SKM-1 treated with dmso at 0.1 percent for 144 hours (cell line): ENCODE data around the gene ASIC2.
"Not testable (repeated sequence)": the region's sequence is repeated elsewhere in the genome, so short reads cannot be mapped to it uniquely, and the experiment has no call there.

Source experiments
- DNase-seq: peaks from one replicate; lab custom pipeline; 2025; ENCODE audit not compliant: unreplicated experiment; lab: John Stamatoyannopoulos, UW

Gene ASIC2

DNA sequence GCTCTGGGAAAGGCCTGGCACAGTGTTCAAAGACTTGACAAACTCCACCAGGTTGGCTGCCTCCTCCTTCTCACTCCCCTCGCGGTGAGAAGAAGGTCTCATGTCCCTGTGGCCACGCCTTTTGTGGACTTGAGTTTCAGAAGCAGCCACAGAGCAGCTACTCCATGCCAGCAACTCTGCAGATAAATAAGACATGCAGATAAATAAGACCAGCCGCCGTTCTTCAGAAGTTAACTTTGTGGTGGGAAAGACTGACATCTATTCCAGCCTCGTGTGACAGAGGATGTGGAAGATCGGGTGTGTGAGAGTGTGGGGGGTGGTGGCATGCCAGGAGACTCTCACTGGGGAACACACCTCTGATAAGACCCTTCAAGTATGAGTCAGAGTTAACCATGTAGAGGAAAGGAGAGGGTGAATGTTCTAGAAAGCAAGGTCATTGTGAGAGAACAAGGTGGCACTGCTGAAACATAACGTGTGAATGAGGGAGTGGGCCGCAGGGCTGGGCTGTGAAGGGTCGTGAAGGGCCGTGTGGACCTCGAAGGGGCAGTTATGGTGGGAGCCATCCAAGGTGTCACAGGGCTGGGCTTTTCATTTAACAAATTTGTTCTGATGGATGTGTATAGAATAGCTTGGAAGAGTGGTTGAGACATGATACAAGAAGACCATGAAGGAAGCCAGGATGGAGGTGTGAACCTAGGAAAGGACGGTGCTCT, 300.6 kb downstream of the ASIC2 start:
- DNase-seq: no peak

DNA sequence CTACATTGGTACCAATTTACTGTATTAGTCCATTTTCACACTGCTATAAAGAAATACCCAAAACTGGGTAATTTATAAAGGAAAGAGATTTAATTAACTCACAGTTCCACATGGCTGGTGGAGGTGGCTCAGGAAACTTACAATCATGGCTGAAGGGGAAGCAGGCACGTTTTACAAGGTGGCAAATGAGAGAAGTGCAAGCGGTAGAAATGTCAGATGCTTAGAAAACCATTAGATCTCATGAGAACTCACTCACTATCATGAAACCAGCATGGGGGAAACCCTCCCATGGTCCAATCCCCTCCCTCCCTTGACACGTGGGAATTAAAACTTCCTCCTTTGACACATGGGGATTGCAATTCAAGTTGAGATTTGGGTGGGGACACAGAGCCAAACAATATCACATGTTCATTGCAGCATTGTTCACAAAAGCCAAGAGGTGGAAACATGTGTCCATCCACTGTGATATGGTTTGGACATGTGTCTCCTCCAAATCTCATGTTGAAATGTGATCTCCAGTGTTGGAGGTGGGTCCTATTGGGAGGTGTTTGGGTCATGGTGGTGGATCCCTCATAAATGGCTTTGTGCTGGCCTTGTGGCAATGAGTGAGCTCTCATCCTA, 304.5 kb downstream of the ASIC2 start:
- DNase-seq: no peak

- DNase-seq: not testable (repeated sequence)
Observed at GRCh38 chr17:32987868-32988267, 305.2 kb downstream of the ASIC2 start.

DNA sequence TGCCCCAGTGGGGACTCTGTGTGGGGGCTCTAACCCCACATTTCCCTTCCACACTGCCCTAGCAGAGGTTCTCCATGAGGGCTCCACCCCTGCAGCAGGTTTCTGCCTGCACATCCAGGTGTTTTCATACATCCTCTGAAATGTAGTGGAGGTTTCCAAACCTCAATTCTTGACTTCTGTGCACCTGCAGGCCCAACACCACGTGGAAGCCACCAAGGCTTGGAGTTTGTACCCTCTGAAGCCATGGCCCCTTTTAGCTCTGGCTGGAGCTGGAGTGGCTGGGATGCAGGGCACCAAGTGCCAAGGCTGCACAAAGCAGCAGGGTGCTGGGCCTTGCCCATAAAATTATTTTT, 305.7 kb downstream of the ASIC2 start:
- DNase-seq: not testable (repeated sequence)

GRCh38 chr17:32985050-32985756, 307.9 kb downstream of the ASIC2 start:
- DNase-seq: no peak

- not testable (repeated sequence) for DNase-seq
Observed at GRCh38 chr17:32981611-32982010, 311.5 kb downstream of the ASIC2 start.

- no peak for DNase-seq
Observed at GRCh38 chr17:32980230-32980629, 312.9 kb downstream of the ASIC2 start.

DNA sequence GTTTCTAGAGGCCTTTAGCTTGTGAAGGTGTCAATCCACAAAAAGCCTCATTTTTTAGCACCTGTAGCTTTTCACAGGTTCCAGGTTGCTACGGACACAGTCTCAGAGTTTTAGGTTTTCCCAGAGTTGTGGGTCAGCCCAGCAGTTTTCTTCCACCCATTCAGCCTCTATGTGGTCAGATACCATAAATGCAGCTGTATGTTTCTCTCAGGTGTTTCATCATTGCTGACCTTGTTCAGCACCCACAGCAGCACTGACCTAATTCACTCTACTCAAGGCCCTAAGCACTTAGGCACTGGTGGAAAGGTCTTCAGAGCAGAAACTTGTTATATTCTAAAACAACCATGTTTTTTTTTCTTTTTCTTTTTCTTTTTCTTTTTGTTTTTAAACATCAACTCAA, 316.5 kb downstream of the ASIC2 start:
- no peak for DNase-seq

GRCh38 chr17:32976131-32976530, 317.0 kb downstream of the ASIC2 start:
- no peak for DNase-seq

- no peak for DNase-seq
Observed at GRCh38 chr17:32971171-32971570, 321.9 kb downstream of the ASIC2 start.

- no peak for DNase-seq
Observed at GRCh38 chr17:32970281-32970680, 322.8 kb downstream of the ASIC2 start.

GRCh38 chr17:32969231-32969630, 323.9 kb downstream of the ASIC2 start:
- not testable (repeated sequence) for DNase-seq

DNA sequence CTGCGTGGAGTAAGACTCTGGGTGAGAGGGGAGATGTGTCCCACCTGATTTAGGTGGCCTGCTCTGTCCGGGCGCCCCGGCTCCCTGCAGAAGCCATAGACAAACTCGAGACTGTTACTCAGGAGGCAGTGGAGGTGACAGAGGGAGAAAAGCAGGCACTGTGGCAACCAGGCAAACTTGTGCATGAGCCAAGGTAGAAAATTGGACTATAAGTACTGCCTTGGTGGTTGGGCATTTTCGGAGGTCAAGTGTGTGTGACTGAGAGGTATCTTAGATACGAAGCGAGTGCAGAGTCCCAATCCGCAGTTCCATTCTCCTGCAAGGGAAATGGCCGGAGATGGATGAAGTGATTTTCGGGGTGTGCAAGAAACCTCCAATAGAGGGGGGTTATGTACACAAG, 328.6 kb downstream of the ASIC2 start:
- no peak for DNase-seq
